ENCODE results near the gene TSKU.

Gene TSKU

GRCh38 chr11:76770642-76771445, 12.3 kb upstream of the TSKU start:
- TF ChIP-seq CTCF (IDR thresholded peaks at IDR 0.05; ENCODE audit: borderline replicate concordance, insufficient read depth, low read depth, low read length), result no peak
- H3K4me3 ChIP-seq (ENCODE audit: low read depth, low read length), result no peak overlapping the region

GRCh38 chr11:76771446-76772099, 11.6 kb upstream of the TSKU start:
- no peak overlapping the region for H3K4me3 ChIP-seq (ENCODE audit: low read depth, low read length)
- no peak for TF ChIP-seq CTCF (IDR thresholded peaks at IDR 0.05; ENCODE audit: borderline replicate concordance, insufficient read depth, low read depth, low read length)

GRCh38 chr11:76772100-76772782, 10.9 kb upstream of the TSKU start:
- no peak overlapping the region for H3K4me3 ChIP-seq (ENCODE audit: low read depth, low read length)
- no peak for TF ChIP-seq CTCF (IDR thresholded peaks at IDR 0.05; ENCODE audit: borderline replicate concordance, insufficient read depth, low read depth, low read length)

DNA sequence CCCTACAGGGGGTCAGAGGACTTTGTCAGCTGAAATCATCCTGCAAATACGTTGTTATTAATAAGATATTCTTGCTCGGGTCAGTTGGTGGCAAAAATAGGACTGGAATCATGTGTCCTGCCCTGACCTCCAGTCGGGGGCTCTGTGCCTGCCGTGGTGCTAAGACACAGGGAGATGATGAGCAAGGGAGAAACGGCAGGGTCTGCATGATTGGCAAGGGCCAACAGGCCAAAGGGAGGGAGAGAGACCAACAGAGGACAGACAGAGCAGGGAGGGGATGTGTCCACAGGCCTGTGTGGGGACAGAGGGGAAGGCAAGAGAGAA, 10.4 kb upstream of the TSKU start:
- no peak for TF ChIP-seq CTCF (IDR thresholded peaks at IDR 0.05; ENCODE audit: borderline replicate concordance, insufficient read depth, low read depth, low read length)
- no peak overlapping the region for H3K4me3 ChIP-seq (ENCODE audit: low read depth, low read length)

DNA sequence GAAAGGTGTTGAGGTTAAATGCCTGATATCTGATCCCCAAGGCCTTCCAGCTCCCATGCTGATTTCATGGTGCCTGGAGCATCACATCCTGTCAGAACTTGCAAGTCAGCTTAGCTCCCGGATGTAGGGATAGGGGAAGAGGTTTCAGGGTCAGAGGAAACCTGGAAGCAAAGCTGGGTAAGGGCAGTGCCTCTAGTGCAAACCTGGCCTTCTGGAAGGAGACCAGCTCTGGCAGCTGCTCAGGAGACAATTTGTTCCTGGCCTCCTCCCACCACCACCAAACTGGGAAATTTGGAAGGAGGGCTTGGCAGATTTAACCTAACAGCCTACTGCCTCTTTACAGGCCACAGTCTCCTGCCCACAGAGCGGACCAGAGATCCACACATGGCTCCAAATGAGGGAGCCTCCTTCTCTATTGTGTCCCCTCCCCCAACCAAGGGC, 9.2 kb upstream of the TSKU start:
- TF ChIP-seq CTCF (IDR thresholded peaks at IDR 0.05; ENCODE audit: borderline replicate concordance, insufficient read depth, low read depth, low read length), result no peak
- H3K4me3 ChIP-seq (ENCODE audit: low read depth, low read length), result no peak overlapping the region

GRCh38 chr11:76776472-76776871, 6.7 kb upstream of the TSKU start:
- no peak overlapping the region for H3K4me3 ChIP-seq (ENCODE audit: low read depth, low read length)
- TF ChIP-seq CTCF (IDR thresholded peaks at IDR 0.05; ENCODE audit: borderline replicate concordance, insufficient read depth, low read depth, low read length), result no peak
